ENCODE data around the gene NGEF.

GRCh38 chr2:232949016-232949415 is 64.0 kb downstream of the NGEF start:
- TF ChIP-seq CTCF (conservative IDR thresholded peaks at IDR 0.05 in 1 of 2, IDR thresholded peaks at IDR 0.05 in 1 of 2; ENCODE audit: low read depth in 1 of 2, low read length in 2 of 2) (no peak), EZH2 (IDR thresholded peaks at IDR 0.05; ENCODE audit: low read length, missing control alignments) (no peak)

Data from fibroblast of lung (primary cell).